Stimulated activated memory B cell treated with anti-CD40 and anti-IgM and Interleukin-4, amounts not matched to agents 10 μg/mL and 1 μg/mL and 100 μg/mL, for 72 hours (primary cell): ENCODE measurements around the gene SPATA25.

ENCODE experiments used
- ATAC-seq: fragments of 150-1000 bp; cut with Tn5 transposase; 2 replicates; pipeline ENCODE4 v1.10.0; 2021
- H3K27ac Mint-ChIP-seq: one replicate; pipeline ENCODE4 v1.8.0; 2022; ENCODE audit warnings: mild to moderate bottlenecking, mixed read lengths
- H3K27me3 Mint-ChIP-seq: one replicate; pipeline ENCODE4 v1.8.0; 2022; ENCODE audit warnings: mixed read lengths
- H3K36me3 Mint-ChIP-seq: one replicate; pipeline ENCODE4 v1.8.0; 2022; ENCODE audit warnings: mixed read lengths
- H3K4me1 Mint-ChIP-seq: one replicate; pipeline ENCODE4 v1.8.0; 2022; ENCODE audit warnings: mixed read lengths
- H3K4me3 Mint-ChIP-seq: one replicate; pipeline ENCODE4 v1.8.0; 2022; ENCODE audit warnings: mild to moderate bottlenecking, moderate library complexity, mixed read lengths
- H3K9me3 Mint-ChIP-seq: one replicate; pipeline ENCODE4 v1.8.0; 2022; ENCODE audit warnings: mixed read lengths

Gene SPATA25

GRCh38 chr20:45872626-45873025, 14.8 kb downstream of the SPATA25 start:
- Mint-ChIP-seq H3K36me3 (peaks cover 6% of the 10 kb centered on the region), H3K9me3 (no peaks in the 10 kb centered on the region), H3K4me3 (no peak overlapping the region), H3K27me3 (no peaks in the 10 kb centered on the region), H3K27ac (no peak overlapping the region), H3K4me1 (no peaks in the 10 kb centered on the region)
- no peak for ATAC-seq

DNA sequence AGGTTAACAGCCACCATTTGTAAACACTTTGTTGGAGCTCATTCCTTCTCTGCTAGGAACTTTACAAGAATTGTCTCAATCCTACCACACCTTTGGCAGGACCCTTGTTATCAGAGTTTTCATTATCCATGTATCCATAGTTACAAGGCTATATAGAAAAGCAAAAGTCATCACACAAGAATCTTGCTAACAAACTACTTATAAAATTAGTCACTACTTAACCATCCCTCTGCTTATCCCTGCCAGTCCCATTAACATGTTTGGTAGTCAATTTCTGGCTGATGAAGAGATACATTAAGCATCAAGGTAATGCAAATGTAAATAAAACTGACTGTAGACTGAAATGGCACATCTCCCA, 19.6 kb downstream of the SPATA25 start:
- no peaks in the 10 kb centered on the region for H3K9me3 Mint-ChIP-seq
- no peak overlapping the region for H3K27ac Mint-ChIP-seq
- H3K36me3 Mint-ChIP-seq, result peaks cover 11% of the 10 kb centered on the region
- no peak for ATAC-seq
- no peak overlapping the region for H3K4me3 Mint-ChIP-seq
- H3K4me1 Mint-ChIP-seq, result no peaks in the 10 kb centered on the region
- no peaks in the 10 kb centered on the region for H3K27me3 Mint-ChIP-seq

DNA sequence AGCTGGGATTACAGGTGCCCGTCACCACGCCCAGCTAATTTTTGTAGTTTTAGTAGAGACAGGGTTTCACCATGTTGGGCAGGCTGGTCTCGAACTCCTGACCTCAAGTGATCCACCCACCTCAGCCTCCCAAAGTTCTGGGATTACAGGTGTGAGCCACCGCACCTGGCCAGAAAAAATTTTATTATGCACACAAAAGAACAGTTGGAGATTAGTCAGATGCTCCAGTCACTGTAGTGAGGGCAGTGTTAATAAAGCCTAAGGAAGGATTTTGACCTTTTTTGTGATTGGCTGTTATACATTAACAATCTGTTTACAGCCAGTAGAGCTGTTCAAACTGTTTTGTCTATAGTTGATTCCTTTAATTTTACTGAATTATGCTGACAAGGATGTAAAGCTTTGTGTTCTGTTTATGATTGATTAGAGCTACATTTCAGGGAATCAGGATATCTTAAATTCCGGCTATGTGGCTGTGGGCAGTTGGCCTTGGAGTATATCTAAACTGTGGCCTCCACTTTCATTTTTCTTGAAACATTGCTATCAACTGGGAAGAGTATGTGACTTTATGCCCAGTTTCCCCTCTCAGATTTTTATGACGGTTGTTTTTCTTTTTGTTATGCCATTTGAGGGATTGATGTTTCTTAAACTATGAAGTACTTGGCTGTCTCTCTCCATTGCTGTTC, 20.1 kb downstream of the SPATA25 start:
- H3K9me3 Mint-ChIP-seq, result no peaks in the 10 kb centered on the region
- H3K36me3 Mint-ChIP-seq, result peaks cover 8% of the 10 kb centered on the region
- no peaks in the 10 kb centered on the region for H3K4me1 Mint-ChIP-seq
- no peak overlapping the region for H3K27ac Mint-ChIP-seq
- H3K4me3 Mint-ChIP-seq, result no peak overlapping the region
- H3K27me3 Mint-ChIP-seq, result no peaks in the 10 kb centered on the region
- ATAC-seq, result no peak

GRCh38 chr20:45866454-45866853, 21.0 kb downstream of the SPATA25 start:
- Mint-ChIP-seq H3K4me1 (no peaks in the 10 kb centered on the region), H3K27me3 (no peaks in the 10 kb centered on the region), H3K9me3 (no peaks in the 10 kb centered on the region), H3K27ac (no peak overlapping the region), H3K4me3 (no peak overlapping the region), H3K36me3 (peaks cover 7% of the 10 kb centered on the region)
- ATAC-seq, result no peak

GRCh38 chr20:45863543-45864470, 23.6 kb downstream of the SPATA25 start:
- Mint-ChIP-seq H3K27me3 (no peaks in the 10 kb centered on the region), H3K9me3 (no peaks in the 10 kb centered on the region), H3K36me3 (peaks cover 26% of the 10 kb centered on the region), H3K4me3 (no peak overlapping the region), H3K27ac (no peak overlapping the region), H3K4me1 (peaks cover 9% of the 10 kb centered on the region)
- ATAC-seq, result no peak

DNA sequence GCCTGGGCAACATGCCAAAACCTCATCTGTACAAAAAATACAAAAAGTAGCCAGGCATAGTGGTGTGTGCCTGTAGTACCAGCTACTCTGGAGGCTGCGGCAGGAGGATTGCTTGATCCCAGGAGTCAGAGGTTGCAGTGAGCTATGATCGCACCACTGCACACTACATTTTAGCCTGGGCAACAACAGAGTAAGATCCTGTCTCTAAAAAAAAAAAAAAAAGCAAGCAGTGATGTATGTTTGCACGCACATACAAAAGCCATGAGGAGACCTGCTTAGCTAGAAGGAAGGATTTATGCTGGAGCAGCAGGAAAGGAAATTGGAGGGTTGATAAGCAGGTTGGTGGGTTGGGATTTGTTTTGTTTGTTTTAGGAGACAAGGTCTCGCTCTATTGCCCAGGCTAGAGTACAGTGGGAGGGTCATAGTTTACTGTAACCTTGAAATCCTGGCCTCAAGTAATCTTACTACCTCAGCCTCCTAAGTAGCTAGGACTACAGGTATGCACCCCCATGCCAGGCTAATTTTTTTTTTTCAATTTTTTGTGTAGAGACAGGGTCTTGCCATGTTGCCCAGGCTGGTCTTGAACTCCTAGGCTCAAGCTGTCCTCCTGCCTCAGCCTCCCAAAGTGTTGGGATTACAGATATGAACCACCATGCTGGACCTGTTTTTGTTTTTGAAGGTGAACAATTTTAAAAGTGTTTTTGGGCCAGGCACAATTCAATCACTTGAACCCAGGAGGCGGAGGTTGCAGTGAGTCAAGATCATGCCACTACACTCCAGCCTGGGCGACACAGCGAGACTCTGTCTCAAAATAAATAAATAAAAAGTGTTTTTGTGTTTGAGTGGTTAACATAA, 26.0 kb downstream of the SPATA25 start:
- no peak for ATAC-seq
- Mint-ChIP-seq H3K4me1 (peaks cover 27% of the 10 kb centered on the region), H3K27ac (no peak overlapping the region), H3K36me3 (peaks cover 22% of the 10 kb centered on the region), H3K9me3 (no peaks in the 10 kb centered on the region), H3K4me3 (no peak overlapping the region), H3K27me3 (no peaks in the 10 kb centered on the region)

GRCh38 chr20:45860560-45861220, 26.7 kb downstream of the SPATA25 start:
- Mint-ChIP-seq H3K36me3 (peaks cover 21% of the 10 kb centered on the region), H3K9me3 (no peaks in the 10 kb centered on the region), H3K4me1 (peaks cover 33% of the 10 kb centered on the region), H3K27me3 (no peaks in the 10 kb centered on the region), H3K27ac (no peak overlapping the region), H3K4me3 (no peak overlapping the region)
- ATAC-seq, result no peak

GRCh38 chr20:45859916-45860315, 27.5 kb downstream of the SPATA25 start:
- no peak for ATAC-seq
- Mint-ChIP-seq H3K27me3 (no peaks in the 10 kb centered on the region), H3K4me1 (peaks cover 33% of the 10 kb centered on the region), H3K4me3 (no peak overlapping the region), H3K27ac (no peak overlapping the region), H3K36me3 (peaks cover 21% of the 10 kb centered on the region), H3K9me3 (no peaks in the 10 kb centered on the region)

DNA sequence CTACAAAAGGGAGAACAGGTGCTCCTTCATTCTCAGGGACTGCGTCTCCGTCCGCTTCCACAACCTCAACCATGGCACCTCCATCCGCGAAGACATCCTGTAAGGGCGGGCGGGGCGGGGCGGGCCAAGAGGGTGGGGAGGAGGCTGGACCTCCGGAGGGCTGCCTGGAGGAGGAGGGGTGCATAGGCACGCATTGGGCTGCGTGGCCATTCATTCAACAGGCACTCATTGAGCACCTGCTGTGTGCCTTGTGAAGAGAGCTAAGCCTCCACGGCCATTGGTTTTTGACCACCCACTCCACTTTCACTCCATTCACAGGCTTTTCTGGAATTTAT, 29.6 kb downstream of the SPATA25 start:
- Mint-ChIP-seq H3K9me3 (no peaks in the 10 kb centered on the region), H3K4me3 (peak overlapping the region; percentile 96), H3K36me3 (peaks cover 27% of the 10 kb centered on the region), H3K4me1 (peaks cover 41% of the 10 kb centered on the region), H3K27ac (peak overlapping the region; percentile 94), H3K27me3 (no peaks in the 10 kb centered on the region)
- peak; percentile 55 for ATAC-seq

DNA sequence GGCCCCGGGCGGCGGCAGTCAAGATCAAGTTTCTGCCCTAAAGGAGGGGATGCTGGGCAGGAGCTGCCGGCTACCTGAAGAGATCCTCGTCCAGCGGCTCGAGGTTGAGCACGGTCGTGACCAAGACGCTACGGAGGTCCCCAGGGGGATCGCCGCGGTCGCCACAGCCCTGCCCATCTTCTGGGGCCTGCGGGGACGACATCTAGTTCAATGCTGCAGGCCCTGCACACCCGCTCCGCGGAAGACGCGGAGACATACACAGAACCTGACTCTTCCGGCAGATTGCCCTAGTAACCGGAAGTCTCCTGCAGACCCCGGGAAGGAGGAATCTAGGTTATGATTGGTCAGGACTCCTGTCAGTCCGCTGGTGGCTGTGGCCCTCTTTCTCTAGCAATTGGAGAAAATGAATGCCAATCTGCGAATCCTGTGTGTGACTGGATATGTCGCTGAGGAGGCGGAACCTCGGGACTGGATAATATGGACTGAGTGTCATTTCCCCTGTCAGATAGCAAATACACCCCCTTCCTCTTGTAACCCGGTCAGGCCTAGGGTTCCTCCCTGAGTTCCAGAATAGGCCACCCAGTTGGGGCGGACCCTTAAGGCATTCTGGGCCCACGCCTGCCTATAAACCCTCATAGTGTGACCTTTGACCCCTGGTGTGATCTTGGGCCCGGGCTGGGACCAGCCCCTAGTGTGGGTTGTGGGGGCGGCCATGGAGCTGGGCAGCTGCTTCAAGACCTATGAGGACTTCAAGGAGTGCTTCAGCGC, 30.1 kb downstream of the SPATA25 start, which contains the start of the genes ACOT8 and ZSWIM3:
Gene ACOT8 (minus strand): TSS at position 279 of the 768 bp plus-strand sequence. CDS start 77 bp downstream, at position 202.
Gene ZSWIM3 (plus strand): TSS at position 501 of the 768 bp plus-strand sequence. CDS start 212 bp downstream, at position 713.
- ATAC-seq, result peak; percentile 99
- H3K4me3 Mint-ChIP-seq, result peak within 1 kb of the TSS; percentile 96
- H3K36me3 Mint-ChIP-seq, result peaks cover 29% of the 10 kb centered on the region
- H3K27me3 Mint-ChIP-seq, result no peaks in the 10 kb centered on the region
- H3K4me1 Mint-ChIP-seq, result peaks cover 41% of the 10 kb centered on the region
- H3K9me3 Mint-ChIP-seq, result no peaks in the 10 kb centered on the region
- peak within 1 kb of the TSS; percentile 94 for H3K27ac Mint-ChIP-seq

- H3K27ac Mint-ChIP-seq, result no peak overlapping the region
- H3K9me3 Mint-ChIP-seq, result no peaks in the 10 kb centered on the region
- peaks cover 29% of the 10 kb centered on the region for H3K36me3 Mint-ChIP-seq
- ATAC-seq, result no peak
- no peaks in the 10 kb centered on the region for H3K27me3 Mint-ChIP-seq
- peaks cover 30% of the 10 kb centered on the region for H3K4me1 Mint-ChIP-seq
- H3K4me3 Mint-ChIP-seq, result no peak overlapping the region
Observed at GRCh38 chr20:45853484-45853883, 33.9 kb downstream of the SPATA25 start.

DNA sequence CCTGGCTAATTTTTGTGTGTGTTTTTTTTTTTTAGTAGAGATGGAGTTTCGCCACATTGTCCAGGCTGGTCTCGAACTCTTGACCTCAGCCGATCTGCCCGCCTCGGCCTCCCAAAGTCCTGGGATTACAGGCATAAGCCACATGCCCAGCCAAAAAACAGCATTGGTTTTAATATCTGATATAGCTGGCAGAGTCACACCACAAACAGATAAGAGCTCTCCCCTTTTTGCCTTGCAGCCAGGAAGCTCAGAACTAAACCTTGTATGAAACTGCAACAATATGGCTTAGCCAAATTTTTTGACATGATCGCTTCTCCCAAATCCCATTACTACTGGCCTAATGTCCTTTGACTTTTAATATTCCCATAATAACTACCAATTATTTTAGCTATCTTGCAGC, 35.1 kb downstream of the SPATA25 start:
- Mint-ChIP-seq H3K4me3 (no peak overlapping the region), H3K36me3 (peaks cover 32% of the 10 kb centered on the region), H3K9me3 (no peaks in the 10 kb centered on the region), H3K4me1 (peaks cover 19% of the 10 kb centered on the region), H3K27me3 (no peaks in the 10 kb centered on the region), H3K27ac (no peak overlapping the region)
- ATAC-seq, result no peak

GRCh38 chr20:45851501-45851900, 35.9 kb downstream of the SPATA25 start:
- peaks cover 35% of the 10 kb centered on the region for H3K36me3 Mint-ChIP-seq
- no peak overlapping the region for H3K4me3 Mint-ChIP-seq
- no peak overlapping the region for H3K27ac Mint-ChIP-seq
- peaks cover 15% of the 10 kb centered on the region for H3K4me1 Mint-ChIP-seq
- no peaks in the 10 kb centered on the region for H3K9me3 Mint-ChIP-seq
- ATAC-seq, result no peak
- H3K27me3 Mint-ChIP-seq, result no peaks in the 10 kb centered on the region

DNA sequence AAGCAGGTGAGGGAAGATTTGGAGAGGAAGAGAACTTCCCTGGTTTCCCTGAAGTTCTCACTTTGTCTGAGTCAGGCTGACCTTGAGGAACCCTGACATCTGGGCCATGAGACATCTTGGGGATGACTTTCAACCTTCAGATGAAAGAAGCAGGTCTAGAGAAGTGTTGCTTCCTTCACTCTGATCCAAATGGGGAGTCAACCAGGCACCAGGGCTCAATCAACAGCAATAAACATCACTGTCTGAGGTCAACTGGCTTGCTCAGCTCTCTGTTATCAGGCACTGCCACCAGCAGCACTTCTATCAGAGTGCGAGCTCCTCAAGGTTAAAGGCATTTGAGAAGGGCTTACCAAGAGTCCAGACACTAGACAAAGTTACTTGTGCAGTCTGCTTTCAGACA, 36.5 kb downstream of the SPATA25 start:
- H3K27ac Mint-ChIP-seq, result no peak overlapping the region

More for the DNA sequence above, 36.5 kb downstream of the SPATA25 start:
- H3K9me3 Mint-ChIP-seq, result no peaks in the 10 kb centered on the region
- H3K4me1 Mint-ChIP-seq, result peaks cover 9% of the 10 kb centered on the region
- ATAC-seq, result no peak
- no peaks in the 10 kb centered on the region for H3K27me3 Mint-ChIP-seq
- H3K36me3 Mint-ChIP-seq, result peaks cover 37% of the 10 kb centered on the region
- no peak overlapping the region for H3K4me3 Mint-ChIP-seq
